Stomach (tissue), 4 donors: ENCODE measurements around the gene ZDHHC7.

Source experiments
- POLR2AphosphoS5 ChIP-seq, 3 donors: sonication (generic); formaldehyde crosslinking; IDR thresholded peaks; one replicate each; pipeline ENCODE4 v1.6.1; 2016; ENCODE audit warnings: antibody characterized with exemption in 3 of 3
- TF ChIP-seq, protein P1 (sequence below), 7 experiments: fragments of 450-650 bp in 4 of 7; fragments of 200-600 bp in 3 of 7; sonication (generic) in 3 of 7; IDR thresholded peaks; one replicate each; pipeline ENCODE4 v1.5.1; 2016 to 2019; ENCODE audit warnings: antibody characterized with exemption in 7 of 7, control low read depth in 2 of 7, mild to moderate bottlenecking in 1 of 7

DNA sequence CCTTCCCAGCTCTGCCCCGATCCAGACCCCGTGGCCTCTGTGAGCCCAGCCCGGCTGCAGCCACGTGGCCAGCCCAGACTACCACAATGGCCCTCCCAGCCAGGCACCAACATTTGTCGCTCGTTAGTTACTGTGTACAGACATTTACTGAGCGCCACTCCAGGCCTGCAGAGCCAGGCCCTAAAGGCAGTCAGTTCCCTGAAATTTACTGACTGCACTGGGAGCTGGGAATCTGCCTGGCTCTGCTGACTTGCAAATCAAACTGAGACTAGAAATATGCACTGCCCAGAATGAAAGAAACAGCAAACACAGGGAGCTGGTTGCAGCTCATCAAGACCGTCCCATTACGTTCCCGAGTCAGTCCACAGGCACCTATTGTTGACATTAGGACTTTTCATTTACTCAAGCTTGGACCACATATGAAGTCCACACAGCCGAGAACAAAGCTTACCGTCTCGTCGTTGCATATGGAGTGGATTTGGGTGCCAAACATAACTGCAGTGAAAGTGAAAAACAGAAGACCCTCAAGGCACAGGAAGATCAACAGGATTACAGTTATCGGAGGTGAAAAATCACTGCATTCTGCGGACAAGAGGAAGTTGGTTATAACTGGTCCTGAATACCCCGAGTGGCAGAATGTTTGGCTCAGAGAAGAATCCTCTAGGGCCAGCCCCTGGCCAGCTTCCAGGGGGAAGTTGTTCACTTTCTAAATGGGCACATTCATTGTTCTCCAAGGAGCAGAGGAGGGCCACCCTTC lies 34.5 kb downstream of the ZDHHC7 start:
- TF ChIP-seq, protein P1, sequence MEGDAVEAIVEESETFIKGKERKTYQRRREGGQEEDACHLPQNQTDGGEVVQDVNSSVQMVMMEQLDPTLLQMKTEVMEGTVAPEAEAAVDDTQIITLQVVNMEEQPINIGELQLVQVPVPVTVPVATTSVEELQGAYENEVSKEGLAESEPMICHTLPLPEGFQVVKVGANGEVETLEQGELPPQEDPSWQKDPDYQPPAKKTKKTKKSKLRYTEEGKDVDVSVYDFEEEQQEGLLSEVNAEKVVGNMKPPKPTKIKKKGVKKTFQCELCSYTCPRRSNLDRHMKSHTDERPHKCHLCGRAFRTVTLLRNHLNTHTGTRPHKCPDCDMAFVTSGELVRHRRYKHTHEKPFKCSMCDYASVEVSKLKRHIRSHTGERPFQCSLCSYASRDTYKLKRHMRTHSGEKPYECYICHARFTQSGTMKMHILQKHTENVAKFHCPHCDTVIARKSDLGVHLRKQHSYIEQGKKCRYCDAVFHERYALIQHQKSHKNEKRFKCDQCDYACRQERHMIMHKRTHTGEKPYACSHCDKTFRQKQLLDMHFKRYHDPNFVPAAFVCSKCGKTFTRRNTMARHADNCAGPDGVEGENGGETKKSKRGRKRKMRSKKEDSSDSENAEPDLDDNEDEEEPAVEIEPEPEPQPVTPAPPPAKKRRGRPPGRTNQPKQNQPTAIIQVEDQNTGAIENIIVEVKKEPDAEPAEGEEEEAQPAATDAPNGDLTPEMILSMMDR (IDR thresholded peaks at IDR 0.05) = no peak
- TF ChIP-seq POLR2AphosphoS5 (IDR thresholded peaks at IDR 0.05) = peak in 2 of 3 donors; percentile 20 to 34
